H1 (cell line): Measurements from ENCODE around the gene XIAP. TPM values are rescaled to one million over a fixed set of nuclear protein-coding genes. Genes with fewer than 3 reads are reported as not detected.

Source experiments
- CTCF ChIA-PET: fragments of 300-600 bp; sonication (Branson Sonifier 250); formaldehyde crosslinking; loops from one replicate; lab custom pipeline; 2021; ENCODE audit not compliant: partially characterized antibody; lab: Charles Lee
- POLR2A ChIA-PET: fragments of 300-600 bp; sonication (Branson Sonifier 250); formaldehyde crosslinking; loops from one replicate; lab custom pipeline; 2021; ENCODE audit warnings: inconsistent platforms; ENCODE audit not compliant: partially characterized antibody; lab: Charles Lee
- DNase-seq, 2 experiments: peaks; one replicate each; pipeline versions ENCODE4 v3.0.0 to v3.0.0-alpha.2; 2010 to 2022; ENCODE audit warnings: low spot score in 2 of 2, low read depth in 1 of 2, mixed read lengths in 1 of 2
- FAIRE-seq: peaks from 2 replicates; lab custom pipeline; 2011; peaks lifted over from hg19 to GRCh38; lab: Jason Lieb, UNC
- H2AFZ ChIP-seq: 2 replicates; pipeline ENCODE4 v1.8.1; 2012; ENCODE audit warnings: low read length, inconsistent platforms
- H2AK5ac ChIP-seq: 2 replicates; pipeline ENCODE4 v1.6.1; 2013; ENCODE audit warnings: low read depth, low read length
- H2BK120ac ChIP-seq: replicated peaks from 2 replicates; pipeline ENCODE3; 2013; ENCODE audit warnings: low read depth, low read length, inconsistent platforms
- H2BK12ac ChIP-seq: 2 replicates; pipeline ENCODE4 v1.6.1; 2013; ENCODE audit warnings: low read depth, low read length
- H2BK15ac ChIP-seq: 2 replicates; pipeline ENCODE4 v1.6.1; 2013; ENCODE audit warnings: low read length
- H2BK20ac ChIP-seq: 2 replicates; pipeline ENCODE4 v1.6.1; 2013; ENCODE audit warnings: low read length
- H2BK5ac ChIP-seq: 2 replicates; pipeline ENCODE4 v1.6.1; 2013; ENCODE audit warnings: low read depth, low read length
- H3K14ac ChIP-seq: 2 replicates; pipeline ENCODE4 v1.6.1; 2013; ENCODE audit warnings: inconsistent platforms; ENCODE audit not compliant: insufficient read length
- H3K18ac ChIP-seq: 2 replicates; pipeline ENCODE4 v1.6.1; 2013; ENCODE audit warnings: low read length; ENCODE audit errors: extremely low read depth
- H3K23ac ChIP-seq: 2 replicates; pipeline ENCODE4 v1.6.1; 2013; ENCODE audit warnings: inconsistent platforms; ENCODE audit not compliant: insufficient read length
- H3K23me2 ChIP-seq: 2 replicates; pipeline ENCODE4 v1.6.1; 2013; ENCODE audit warnings: low read depth, low read length
- H3K27ac ChIP-seq: 2 replicates; pipeline ENCODE4 v1.6.1; 2011; ENCODE audit warnings: low read depth, low read length, inconsistent platforms
- H3K27me3 ChIP-seq, 4 experiments: replicated peaks in 1 of 4; 1 replicate in 1 of 4; 2 replicates in 3 of 4; pipeline versions ENCODE4 v1.6.1 to v1.8.1; 2011 to 2013; ENCODE audit warnings: low read length in 3 of 4, mild to moderate bottlenecking in 3 of 4, inconsistent platforms in 2 of 4, mixed read lengths in 2 of 4, moderate library complexity in 1 of 4; ENCODE audit not compliant: control insufficient read depth in 3 of 4, insufficient read depth in 3 of 4; ENCODE audit errors: extremely low read depth in 1 of 4
- H3K36me3 ChIP-seq, 4 experiments: 2 replicates each; pipeline versions ENCODE4 v1.6.1 to v1.8.1; 2011 to 2013; ENCODE audit warnings: mild to moderate bottlenecking in 4 of 4, low read length in 3 of 4, moderate library complexity in 2 of 4, control low read depth in 1 of 4, inconsistent platforms in 1 of 4; ENCODE audit not compliant: insufficient read depth in 4 of 4, control insufficient read depth in 2 of 4
- H3K4ac ChIP-seq: replicated peaks from 2 replicates; pipeline ENCODE3; 2013; ENCODE audit warnings: low read length, low read depth, mixed read lengths, inconsistent platforms; ENCODE audit not compliant: insufficient read length
- H3K4me1 ChIP-seq, 4 experiments: replicated peaks in 1 of 4; 1 replicate in 1 of 4; 2 replicates in 3 of 4; pipeline versions ENCODE4 v1.6.1 to v1.8.1; 2011 to 2013; ENCODE audit warnings: low read length in 3 of 4, inconsistent platforms in 2 of 4, mixed read lengths in 1 of 4; ENCODE audit not compliant: insufficient read depth in 4 of 4, control insufficient read depth in 3 of 4
- H3K4me2 ChIP-seq, 2 experiments: 2 replicates each; pipeline versions ENCODE4 v1.6.1 to v1.8.1; 2011 to 2013; ENCODE audit warnings: low read depth in 2 of 2, low read length in 2 of 2, control low read depth in 1 of 2, inconsistent platforms in 1 of 2, mild to moderate bottlenecking in 1 of 2; ENCODE audit not compliant: insufficient read depth in 1 of 2
- H3K4me3 ChIP-seq, 4 experiments: fragments of 200-600, 300-600 bp in 1 of 4; sonication (generic), shearing (Covaris generic), sonication (Bioruptor Twin) in 1 of 4; 2 replicates each; pipeline versions ENCODE4 v1.5.1 to v1.8.1; 2011 to 2016; ENCODE audit warnings: low read length in 4 of 4, low read depth in 3 of 4, control low read depth in 2 of 4, inconsistent platforms in 2 of 4, mild to moderate bottlenecking in 2 of 4, mixed read lengths in 1 of 4, moderate library complexity in 1 of 4; ENCODE audit not compliant: insufficient read depth in 2 of 4; ENCODE audit errors: extremely low read depth in 1 of 4
- H3K56ac ChIP-seq: replicated peaks from 2 replicates; pipeline ENCODE3; 2013; ENCODE audit warnings: low read depth, mild to moderate bottlenecking, mixed read lengths, low read length, inconsistent platforms; ENCODE audit not compliant: insufficient read length
- H3K79me1 ChIP-seq: 2 replicates; pipeline ENCODE4 v1.6.1; 2013; ENCODE audit warnings: low read depth, low read length, control low read depth
- H3K79me2 ChIP-seq, 2 experiments: 2 replicates each; pipeline versions ENCODE4 v1.6.1 to v1.8.1; 2012 to 2013; ENCODE audit warnings: low read length in 2 of 2, mild to moderate bottlenecking in 2 of 2, inconsistent platforms in 1 of 2; ENCODE audit not compliant: insufficient read depth in 2 of 2, control insufficient read depth in 1 of 2
- H3K9ac ChIP-seq, 4 experiments: replicated peaks in 1 of 4; 1 replicate in 1 of 4; 2 replicates in 3 of 4; pipeline versions ENCODE4 v1.6.1 to v1.8.1; 2011 to 2013; ENCODE audit warnings: low read depth in 3 of 4, low read length in 3 of 4, control low read depth in 2 of 4, mild to moderate bottlenecking in 2 of 4, moderate library complexity in 2 of 4, inconsistent platforms in 1 of 4; ENCODE audit errors: extremely low read depth in 1 of 4
- H3K9me3 ChIP-seq, 2 experiments: 2 replicates each; pipeline versions ENCODE4 v1.6.1 to v1.8.1; 2012 to 2013; ENCODE audit warnings: mild to moderate bottlenecking in 2 of 2, moderate library complexity in 2 of 2, control low read depth in 1 of 2, inconsistent platforms in 1 of 2, low read depth in 1 of 2, low read length in 1 of 2, mixed read lengths in 1 of 2; ENCODE audit not compliant: insufficient read depth in 2 of 2
- H4K20me1 ChIP-seq, 2 experiments: replicated peaks in 1 of 2; 2 replicates each; pipeline versions ENCODE3 to v1.8.1; 2011 to 2013; ENCODE audit warnings: inconsistent platforms in 2 of 2, low read length in 2 of 2, mild to moderate bottlenecking in 1 of 2; ENCODE audit not compliant: insufficient read depth in 2 of 2, control insufficient read depth in 1 of 2
- H4K5ac ChIP-seq: 2 replicates; pipeline ENCODE4 v1.6.1; 2013; ENCODE audit warnings: low read length, low read depth, mixed read lengths, inconsistent platforms; ENCODE audit not compliant: insufficient read length
- H4K8ac ChIP-seq: 2 replicates; pipeline ENCODE4 v1.8.0; 2013; ENCODE audit warnings: mild to moderate bottlenecking, moderate library complexity, low read length, inconsistent platforms; ENCODE audit not compliant: insufficient read depth; ENCODE audit errors: extremely low read depth
- H4K91ac ChIP-seq: replicated peaks from 2 replicates; pipeline ENCODE3; 2013; ENCODE audit warnings: low read length, mixed read lengths, inconsistent platforms; ENCODE audit not compliant: insufficient read length
- SIN3A ChIP-seq, 2 experiments: IDR thresholded peaks in 1 of 2; conservative IDR thresholded peaks in 1 of 2; 2 replicates each; pipeline ENCODE4 v1.6.1; 2011 to 2012; ENCODE audit warnings: low read length in 2 of 2, improper control_type of control experiment in 1 of 2, low read depth in 1 of 2, mild to moderate bottlenecking in 1 of 2
- WGBS, 2 experiments: shearing (Covaris generic) in 1 of 2; methylation state at CpG; one replicate each; pipeline versions ENCODE4 v1.1.6 to v1.1.7; 2013 to 2015; ENCODE audit warnings: low lambda C conversion rate in 2 of 2, mixed read lengths in 2 of 2, inconsistent platforms in 1 of 2, low coverage in 1 of 2, missing lambda C conversion rate in 1 of 2; ENCODE audit not compliant: insufficient replicate concordance in 2 of 2, insufficient coverage in 1 of 2, insufficient read length in 1 of 2; ENCODE audit errors: extremely low coverage in 1 of 2, missing lambda C conversion rate in 1 of 2; 5-methylcytosine and 5-hydroxymethylcytosine counted together
- polyA plus RNA-seq, 7 experiments: library from polyadenylated mRNA; depleted of rRNA in 3 of 7; stranded (reverse) in 5 of 7; unstranded in 2 of 7; fragments of >200 nt in 5 of 7; fragments of 200-250 nt in 2 of 7; gene quantifications; 1 replicate in 5 of 7; 2 replicates in 1 of 7; 4 replicates in 1 of 7; pipeline versions ENCODE4 v1.2.1 to v1.2.3, GENCODE V29; 2011 to 2013; ENCODE audit warnings: missing spikeins in 2 of 7, mixed read lengths in 2 of 7
- total RNA-seq: library from RNA; stranded (reverse); fragmentation: NEBNext Ultra II Directional; extraction: Animal tissue kit (Norgen Biotek cat#: 25700); gene quantifications from 2 replicates; pipeline ENCODE4 v1.2.1, GENCODE V29; 2021

The XIAP gene
- total and polyA plus RNA-seq, 2 of the 8 experiments (the other 6 are each of a cell fraction or from before 2014, with no cell fraction given): 5.9 to 44.7 TPM

DNA sequence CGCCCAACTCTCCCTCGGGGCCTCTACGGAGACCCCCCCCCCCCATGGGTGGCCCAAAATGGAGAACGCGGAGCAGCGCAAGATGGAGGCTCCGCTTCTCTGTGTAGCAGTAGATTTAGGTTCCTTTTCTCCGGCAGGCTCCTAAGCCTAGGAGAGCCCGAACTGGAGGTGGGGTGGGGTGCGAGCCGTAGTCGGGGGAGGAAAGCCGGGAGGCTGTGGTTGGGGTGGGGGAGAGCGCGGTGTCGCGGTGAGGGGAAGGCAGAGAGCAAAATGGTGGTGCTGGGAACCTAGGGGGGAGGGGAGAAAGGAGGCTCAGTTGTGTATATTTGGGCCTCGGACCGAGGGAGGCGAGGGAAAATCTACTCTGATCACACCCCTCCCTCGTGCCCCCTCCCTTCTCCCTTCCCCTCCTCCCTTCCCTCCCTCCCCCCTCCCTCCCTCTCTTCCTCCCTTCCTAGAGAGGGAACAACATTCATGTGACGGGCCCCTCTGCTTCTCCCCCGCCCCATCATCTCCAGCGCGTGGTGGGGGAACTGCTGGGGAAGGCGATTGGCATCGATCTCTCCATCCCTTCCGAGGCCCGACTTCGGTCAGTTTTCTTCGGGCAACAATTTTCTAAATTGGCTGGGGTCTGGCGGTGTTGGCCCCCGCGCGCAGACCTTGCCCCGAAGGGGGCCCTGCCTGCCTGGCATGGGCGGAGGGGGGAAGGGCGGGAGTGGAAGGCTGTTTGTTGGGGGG lies 101.6 kb downstream of the XIAP start, which contains the start of gene STAG2:
Gene STAG2 (plus strand): TSS at position 439 of the 738 bp plus-strand sequence. CDS start 60,922 bp downstream, outside the sequence.
- no peak for FAIRE-seq
- H2AFZ ChIP-seq: no peak within 1 kb of the TSS
- POLR2A ChIA-PET: interaction anchor here (0.8 to 1.5 kb wide), 2 partner anchors 18 to 268 kb away, joined by 4 to 5 read pairs; no protein-coding TSS in a partner anchor
- no peaks in the 10 kb centered on the region for H3K23me2 ChIP-seq
- 0% methylated on average over 9 of the region's 38 CpGs; no CpG with 5 or more reads in 1 of the 2 experiments for WGBS, 2 experiments
- no peak within 1 kb of the TSS for H2BK15ac ChIP-seq
- H4K8ac ChIP-seq: peak within 1 kb of the TSS; percentile 98; the same call in 1 of the 2 replicates
- no peaks in the 10 kb centered on the region for H3K9me3 ChIP-seq
- H3K27ac ChIP-seq: peak within 1 kb of the TSS; percentile 97
- H2BK12ac ChIP-seq: peak within 1 kb of the TSS; percentile 39; the same call in 1 of the 2 replicates
- H3K36me3 ChIP-seq: no peaks in the 10 kb centered on the region
- H4K91ac ChIP-seq: peak within 1 kb of the TSS; percentile 11
- H2BK20ac ChIP-seq: no peak within 1 kb of the TSS
- H3K4me1 ChIP-seq: no peaks in the 10 kb centered on the region
- H3K27me3 ChIP-seq: no peaks in the 10 kb centered on the region
- H3K56ac ChIP-seq: peak within 1 kb of the TSS; percentile 82
- H4K5ac ChIP-seq: peak within 1 kb of the TSS; percentile 91
- peak within 1 kb of the TSS; percentile 83 for H2BK5ac ChIP-seq
- H3K4me2 ChIP-seq: peak within 1 kb of the TSS; percentile 11 to 66
- H3K23ac ChIP-seq: no peak within 1 kb of the TSS
- H3K14ac ChIP-seq: peak within 1 kb of the TSS; percentile 77
- peak within 1 kb of the TSS; percentile 87 for H3K18ac ChIP-seq
- peaks cover 0 to 6% of the 10 kb centered on the region in 2 experiments for H4K20me1 ChIP-seq
- peak within 1 kb of the TSS; percentile 85 to 100 (median 94) for H3K4me3 ChIP-seq
- H3K9ac ChIP-seq: peak within 1 kb of the TSS; percentile 96 to 99 (median 97)
- peaks cover 17 to 46% of the 10 kb centered on the region in 2 experiments for H3K79me2 ChIP-seq
- H2AK5ac ChIP-seq: peak within 1 kb of the TSS; percentile 65; the same call in 1 of the 2 replicates
- peak within 1 kb of the TSS; percentile 54 for H2BK120ac ChIP-seq
- CTCF ChIA-PET: no interaction called here
- DNase-seq: peak in 1 of 2 experiments; percentile 62
- peak within 1 kb of the TSS; percentile 65 for H3K4ac ChIP-seq
- no peaks in the 10 kb centered on the region for H3K79me1 ChIP-seq
- no peak for TF ChIP-seq SIN3A (conservative IDR thresholded peaks at IDR 0.05 in 1 of 2, IDR thresholded peaks at IDR 0.05 in 1 of 2; ENCODE audit: low read depth in 1 of 2, low read length in 2 of 2)
